HG02678 (cell line): Measurements from ENCODE around the gene TSPY4.
"Not testable (repeated sequence)": the region's sequence is repeated elsewhere in the genome, so short reads cannot be mapped to it uniquely, and the experiment has no call there.

Experiments used
- ATAC-seq: cut with Tn5 transposase; IDR thresholded peaks from one replicate; pipeline ENCODE4 v1.9.1; 2021; ENCODE audit warnings: mild to moderate bottlenecking, moderate library complexity; ENCODE audit not compliant: unreplicated experiment

The TSPY4 gene, protein sequence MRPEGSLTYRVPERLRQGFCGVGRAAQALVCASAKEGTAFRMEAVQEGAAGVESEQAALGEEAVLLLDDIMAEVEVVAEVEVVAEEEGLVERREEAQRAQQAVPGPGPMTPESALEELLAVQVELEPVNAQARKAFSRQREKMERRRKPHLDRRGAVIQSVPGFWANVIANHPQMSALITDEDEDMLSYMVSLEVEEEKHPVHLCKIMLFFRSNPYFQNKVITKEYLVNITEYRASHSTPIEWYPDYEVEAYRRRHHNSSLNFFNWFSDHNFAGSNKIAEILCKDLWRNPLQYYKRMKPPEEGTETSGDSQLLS

DNA sequence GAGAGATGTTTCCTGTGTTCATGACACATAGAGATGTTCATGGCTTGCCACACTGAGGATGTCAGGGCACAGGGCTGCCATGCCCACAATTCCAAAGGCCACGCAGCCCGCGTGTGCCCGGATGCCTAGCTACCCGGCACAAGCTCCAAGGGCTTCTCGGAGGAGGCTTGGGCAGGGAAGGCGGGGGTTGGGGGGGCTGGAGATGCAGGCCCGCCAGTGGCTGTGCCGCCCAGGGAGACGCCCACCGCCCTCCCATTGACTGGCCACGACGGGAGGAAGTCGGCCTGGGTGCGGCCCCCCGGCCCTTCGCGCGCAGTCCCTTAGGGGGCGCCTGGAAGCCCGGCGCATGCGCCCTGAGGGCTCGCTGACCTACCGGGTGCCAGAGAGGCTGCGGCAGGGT lies at the start of gene TSPY4:
TSPY4 (plus strand) TSS at position 301 of the 400 bp plus-strand sequence; CDS start at position 347, 46 bp downstream.
- ATAC-seq: not testable (repeated sequence)

DNA sequence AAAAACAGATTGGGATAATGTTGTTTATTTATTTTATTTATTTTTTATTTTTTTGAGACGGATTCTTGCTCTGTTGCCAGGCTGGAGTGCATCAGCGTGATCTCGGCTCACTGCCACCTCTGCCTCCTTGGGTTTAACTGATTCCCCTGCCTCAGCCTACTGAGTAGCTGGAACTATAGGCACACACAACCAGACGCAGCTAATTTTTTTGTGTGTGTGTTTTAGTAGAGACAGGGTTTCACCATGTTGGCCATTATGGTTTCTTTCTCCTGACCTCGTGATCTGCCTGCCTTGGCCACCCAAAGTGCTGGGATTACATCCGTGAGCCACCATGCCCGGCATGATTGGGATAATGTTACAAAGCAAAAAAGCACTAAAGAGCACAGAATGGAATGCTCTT lies 16.3 kb upstream of the TSPY4 start:
- no peak for ATAC-seq

DNA sequence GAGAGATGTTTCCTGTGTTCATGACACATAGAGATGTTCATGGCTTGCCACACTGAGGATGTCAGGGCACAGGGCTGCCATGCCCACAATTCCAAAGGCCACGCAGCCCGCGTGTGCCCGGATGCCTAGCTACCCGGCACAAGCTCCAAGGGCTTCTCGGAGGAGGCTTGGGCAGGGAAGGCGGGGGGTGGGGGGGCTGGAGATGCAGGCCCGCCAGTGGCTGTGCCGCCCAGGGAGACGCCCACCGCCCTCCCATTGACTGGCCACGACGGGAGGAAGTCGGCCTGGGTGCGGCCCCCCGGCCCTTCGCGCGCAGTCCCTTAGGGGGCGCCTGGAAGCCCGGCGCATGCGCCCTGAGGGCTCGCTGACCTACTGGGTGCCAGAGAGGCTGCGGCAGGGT lies 20.2 kb downstream of the TSPY4 start, which contains the start of gene TSPY8:
TSPY8 (plus strand) TSS at position 301 of the 400 bp plus-strand sequence; CDS start at position 347, 46 bp downstream.
- ATAC-seq: not testable (repeated sequence)
